Muscle of leg (tissue), 11 donors: ENCODE results near the gene KLK8. TPM values are rescaled to one million over a fixed set of nuclear protein-coding genes. Genes with fewer than 3 reads are reported as not detected.

ENCODE experiments used
- DNase-seq: peaks from one replicate; pipeline ENCODE4 v3.0.0; 2013
- H3K27ac ChIP-seq: one replicate; pipeline ENCODE4 v1.5.1; 2013; ENCODE audit warnings: mild to moderate bottlenecking, low read length, control low read depth
- H3K27me3 ChIP-seq: one replicate; pipeline ENCODE4 v1.6.1; 2013; ENCODE audit warnings: low read length; ENCODE audit not compliant: control insufficient read depth, insufficient read depth
- H3K36me3 ChIP-seq: one replicate; pipeline ENCODE4 v1.6.1; 2013; ENCODE audit warnings: low read length; ENCODE audit not compliant: control insufficient read depth, insufficient read depth
- H3K4me1 ChIP-seq: one replicate; pipeline ENCODE4 v1.6.1; 2013; ENCODE audit warnings: low read length; ENCODE audit not compliant: control insufficient read depth, insufficient read depth
- H3K4me3 ChIP-seq: one replicate; pipeline ENCODE4 v1.5.1; 2013; ENCODE audit warnings: low read length, control low read depth
- H3K9me3 ChIP-seq: replicated peaks from 2 replicates; pipeline ENCODE4 v1.6.1; 2013; ENCODE audit warnings: low read depth, low read length; ENCODE audit not compliant: control insufficient read depth
- WGBS: methylation state at CpG from one replicate; pipeline ENCODE4 v1.1.5; 2013; ENCODE audit warnings: missing lambda C conversion rate; ENCODE audit not compliant: insufficient coverage; 5-methylcytosine and 5-hydroxymethylcytosine counted together
- polyA plus RNA-seq, 8 donors: library from polyadenylated mRNA; unstranded; fragments of 120-200 nt; gene quantifications; one replicate each; pipeline versions ENCODE4 v1.2.1 to v1.2.3, GENCODE V29; 2013; ENCODE audit warnings: inconsistent platforms in 1 of 8, low replicate concordance in 1 of 8; ENCODE audit not compliant: insufficient read length in 8 of 8, insufficient read depth in 1 of 8
- total RNA-seq: library from RNA; stranded (reverse); fragments of 120-200 nt; gene quantifications from one replicate; pipeline ENCODE4 v1.2.4, GENCODE V29; 2013

KLK8 gene
- total and polyA plus RNA-seq, 9 donors: 1.0 TPM; not detected in 8

- Histone ChIP-seq H3K4me3 (no peak overlapping the region), H3K27ac (no peak overlapping the region), H3K36me3 (no peaks in the 10 kb centered on the region), H3K4me1 (no peaks in the 10 kb centered on the region), H3K27me3 (peaks cover 14% of the 10 kb centered on the region), H3K9me3 (no peaks in the 10 kb centered on the region)
- 40% methylated on average over 1 of the region's 2 CpGs for WGBS
- no peak for DNase-seq
Measured at GRCh38 chr19:51029718-51030117, 28.3 kb upstream of the KLK8 start.

- no CpG with 5 or more reads among the region's 5 CpGs for WGBS
- H3K4me1 ChIP-seq: no peaks in the 10 kb centered on the region
- peaks cover 20% of the 10 kb centered on the region for H3K27me3 ChIP-seq
- no peak overlapping the region for H3K4me3 ChIP-seq
- H3K9me3 ChIP-seq: no peaks in the 10 kb centered on the region
- no peaks in the 10 kb centered on the region for H3K36me3 ChIP-seq
- no peak for DNase-seq
- no peak overlapping the region for H3K27ac ChIP-seq
Measured at GRCh38 chr19:51027873-51028272, 26.5 kb upstream of the KLK8 start.

GRCh38 chr19:51027126-51027806, 25.9 kb upstream of the KLK8 start:
- H3K36me3 ChIP-seq: no peaks in the 10 kb centered on the region
- peaks cover 22% of the 10 kb centered on the region for H3K27me3 ChIP-seq
- DNase-seq: no peak
- H3K9me3 ChIP-seq: no peaks in the 10 kb centered on the region
- no peak overlapping the region for H3K4me3 ChIP-seq
- WGBS: 27% methylated on average over 10 of the region's 14 CpGs
- no peaks in the 10 kb centered on the region for H3K4me1 ChIP-seq
- H3K27ac ChIP-seq: no peak overlapping the region

GRCh38 chr19:51026554-51026831, 25.1 kb upstream of the KLK8 start, which contains the start of gene KLK11:
Gene KLK11, minus strand, starts transcription at chr19:51026616. Its CDS starts 985 bp downstream, at chr19:51025631.
- H3K36me3 ChIP-seq: no peaks in the 10 kb centered on the region
- H3K9me3 ChIP-seq: no peaks in the 10 kb centered on the region
- 81% methylated on average over 8 of the region's 11 CpGs for WGBS
- no peaks in the 10 kb centered on the region for H3K4me1 ChIP-seq
- H3K27ac ChIP-seq: no peak within 1 kb of the TSS
- no peak for DNase-seq
- H3K4me3 ChIP-seq: no peak within 1 kb of the TSS
- peaks cover 24% of the 10 kb centered on the region for H3K27me3 ChIP-seq

DNA sequence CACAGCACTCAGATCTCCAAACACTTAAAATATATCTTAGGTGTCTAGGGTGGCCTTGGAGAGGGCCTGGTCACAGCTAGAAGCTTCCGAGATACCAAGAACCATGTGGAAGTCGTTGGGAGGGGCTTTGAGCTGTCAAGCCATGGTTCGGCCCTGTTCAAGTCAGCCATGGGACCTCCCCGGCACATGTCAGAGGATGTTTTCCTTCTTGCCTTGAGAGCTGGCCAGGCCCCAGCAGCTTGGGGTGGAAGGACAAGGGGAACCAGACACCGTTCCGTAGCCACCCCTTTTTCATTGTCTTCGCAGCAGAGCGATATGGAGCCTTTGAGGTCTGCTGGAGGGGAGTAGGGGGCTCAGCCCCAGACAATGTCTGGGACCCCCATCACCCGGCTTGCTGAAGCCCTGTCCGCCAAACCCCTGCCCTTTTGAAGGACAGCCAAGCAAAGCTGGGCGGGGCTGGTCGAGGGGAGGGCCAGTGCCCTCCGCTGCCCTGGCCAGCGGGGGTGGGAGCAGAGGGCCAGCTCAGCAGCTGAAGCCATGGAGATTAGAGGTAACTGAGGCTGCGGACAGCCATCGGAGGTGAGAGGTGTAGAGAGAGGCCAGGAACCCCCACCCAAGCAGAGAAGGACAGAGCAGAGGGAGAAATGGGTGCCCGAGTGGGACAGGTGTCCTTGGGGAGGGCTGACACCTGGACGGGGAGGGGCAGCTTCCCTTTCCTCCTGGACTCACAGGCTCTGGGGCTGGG, 24.6 kb upstream of the KLK8 start:
- Histone ChIP-seq H3K27ac (no peak overlapping the region), H3K36me3 (no peaks in the 10 kb centered on the region), H3K9me3 (no peaks in the 10 kb centered on the region), H3K27me3 (peaks cover 27% of the 10 kb centered on the region), H3K4me1 (no peaks in the 10 kb centered on the region), H3K4me3 (no peak overlapping the region)
- 57% methylated on average over 15 of the region's 18 CpGs for WGBS
- no peak for DNase-seq

- Histone ChIP-seq H3K4me3 (no peak overlapping the region), H3K27me3 (peaks cover 29% of the 10 kb centered on the region), H3K36me3 (no peaks in the 10 kb centered on the region), H3K9me3 (no peaks in the 10 kb centered on the region), H3K4me1 (no peaks in the 10 kb centered on the region), H3K27ac (no peak overlapping the region)
- 20% methylated on average over 1 of the region's 6 CpGs for WGBS
- no peak for DNase-seq
Measured at GRCh38 chr19:51025401-51025800, 24.0 kb upstream of the KLK8 start.

DNA sequence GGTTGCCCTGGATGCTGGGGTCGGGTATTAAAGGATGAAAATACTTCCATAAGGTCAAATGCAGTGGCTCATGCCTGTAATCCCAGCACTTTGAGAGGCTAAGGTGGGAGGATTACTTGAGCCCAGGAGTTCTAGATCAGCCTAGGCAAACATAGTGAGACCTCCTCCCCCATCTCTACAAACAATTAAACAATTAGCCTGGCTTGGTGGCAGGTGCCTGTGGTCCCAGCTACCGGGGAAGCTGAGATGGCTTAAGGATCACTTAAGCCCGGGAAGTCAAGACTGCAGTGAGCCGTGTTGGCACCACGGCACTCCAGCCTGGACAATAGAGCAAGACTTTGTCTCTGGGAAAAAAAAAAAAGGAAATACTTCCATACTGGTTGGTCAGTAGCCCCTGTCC, 23.5 kb upstream of the KLK8 start:
- H3K27me3 ChIP-seq: peaks cover 34% of the 10 kb centered on the region
- H3K4me3 ChIP-seq: no peak overlapping the region
- no CpG with 5 or more reads among the region's 5 CpGs for WGBS
- no peak for DNase-seq
- no peak overlapping the region for H3K27ac ChIP-seq
- H3K36me3 ChIP-seq: no peaks in the 10 kb centered on the region
- H3K9me3 ChIP-seq: no peaks in the 10 kb centered on the region
- no peaks in the 10 kb centered on the region for H3K4me1 ChIP-seq

- H3K4me1 ChIP-seq: no peaks in the 10 kb centered on the region
- H3K4me3 ChIP-seq: no peak overlapping the region
- peaks cover 44% of the 10 kb centered on the region for H3K27me3 ChIP-seq
- no peaks in the 10 kb centered on the region for H3K9me3 ChIP-seq
- H3K36me3 ChIP-seq: no peaks in the 10 kb centered on the region
- 82% methylated on average over 10 of the region's 11 CpGs for WGBS
- H3K27ac ChIP-seq: no peak overlapping the region
- DNase-seq: no peak
Measured at GRCh38 chr19:51023946-51024345, 22.5 kb upstream of the KLK8 start.

DNA sequence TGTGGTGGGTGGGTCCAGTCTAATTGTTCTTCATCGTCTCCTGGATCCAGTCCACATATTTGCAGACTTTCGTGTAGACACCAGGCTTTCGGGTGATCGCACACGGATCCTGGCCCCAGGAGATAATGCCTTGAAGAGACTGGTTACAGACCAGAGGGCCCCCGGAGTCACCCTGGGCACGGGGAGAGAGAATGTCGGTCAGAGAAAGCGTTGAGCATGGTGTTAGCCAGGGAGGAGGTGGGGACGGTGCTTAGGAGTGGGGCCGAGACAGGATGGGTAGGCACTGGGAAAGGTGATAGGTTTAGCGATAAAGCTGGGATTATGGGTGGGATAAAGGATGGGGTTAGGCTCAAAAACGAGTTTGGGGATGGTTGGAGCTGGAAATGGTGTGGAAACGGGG, 21.1 kb upstream of the KLK8 start:
- whole genome bisulfite sequencing: 63% methylated on average over 14 of the region's 14 CpGs
- H3K27me3 ChIP-seq: peaks cover 57% of the 10 kb centered on the region
- H3K4me3 ChIP-seq: no peak overlapping the region

DNA sequence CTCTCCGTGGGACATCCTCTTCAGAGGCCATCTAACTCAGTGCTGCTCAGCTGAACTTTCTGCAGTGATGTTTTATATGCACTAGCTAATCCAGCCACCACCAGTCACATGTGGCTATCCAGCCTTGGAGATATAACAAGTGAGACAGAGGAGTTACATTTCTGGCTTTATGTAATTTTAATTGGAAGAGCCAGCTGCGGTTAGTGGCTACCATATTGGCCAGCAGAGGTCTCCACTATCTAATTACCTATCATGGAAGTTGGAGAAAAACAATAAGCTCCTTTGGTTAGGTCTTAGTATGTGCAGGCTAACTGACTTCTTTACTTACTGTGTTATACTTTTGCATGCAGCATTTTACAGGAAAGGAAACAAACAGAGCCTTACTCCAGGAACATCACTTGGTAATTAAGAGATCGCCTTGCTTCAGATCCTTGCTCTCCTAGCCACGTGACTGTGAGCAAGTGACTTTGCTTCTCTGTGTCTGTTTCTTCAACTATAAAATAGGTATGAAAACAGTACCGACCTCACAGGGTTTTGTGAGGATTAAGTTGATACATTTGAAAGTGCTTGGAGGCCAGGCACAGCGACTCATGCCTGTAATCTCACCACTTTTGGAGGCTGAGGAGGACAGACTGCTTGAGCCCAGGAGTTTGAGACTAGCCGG, 19.7 kb upstream of the KLK8 start:
- no peaks in the 10 kb centered on the region for H3K36me3 ChIP-seq
- peaks cover 67% of the 10 kb centered on the region for H3K27me3 ChIP-seq
- DNase-seq: peak; percentile 47
- H3K9me3 ChIP-seq: no peaks in the 10 kb centered on the region
- H3K27ac ChIP-seq: no peak overlapping the region
- peaks cover 6% of the 10 kb centered on the region for H3K4me1 ChIP-seq
- H3K4me3 ChIP-seq: no peak overlapping the region
- 64% methylated on average over 2 of the region's 7 CpGs for WGBS

More for the DNA sequence above, 21.1 kb upstream of the KLK8 start:
- no peaks in the 10 kb centered on the region for H3K9me3 ChIP-seq
- no peak for DNase-seq
- H3K36me3 ChIP-seq: no peaks in the 10 kb centered on the region
- no peak overlapping the region for H3K27ac ChIP-seq
- no peaks in the 10 kb centered on the region for H3K4me1 ChIP-seq
